Duodenal mucosa (tissue), 2 donors: ENCODE data around the gene IFNAR2.
A peak's percentile ranks its signal among the peaks of the same experiment; 100 is the strongest.

Experiments used
- H3K27ac ChIP-seq: one replicate; pipeline ENCODE4 v1.7.0; 2013; ENCODE audit warnings: low read depth, low read length
- H3K27me3 ChIP-seq, 2 donors: one replicate each; pipeline ENCODE4 v1.7.0; 2013; ENCODE audit warnings: low read length in 2 of 2, control low read depth in 1 of 2; ENCODE audit not compliant: insufficient read depth in 2 of 2, control insufficient read depth in 1 of 2
- H3K36me3 ChIP-seq, 2 donors: one replicate each; pipeline ENCODE4 v1.7.0; 2013; ENCODE audit warnings: low read length in 2 of 2, control low read depth in 1 of 2; ENCODE audit not compliant: insufficient read depth in 2 of 2, control insufficient read depth in 1 of 2
- H3K4me1 ChIP-seq, 2 donors: one replicate each; pipeline ENCODE4 v1.7.0; 2013; ENCODE audit warnings: low read length in 2 of 2, control low read depth in 1 of 2; ENCODE audit not compliant: insufficient read depth in 2 of 2, control insufficient read depth in 1 of 2
- H3K4me3 ChIP-seq, 2 donors: one replicate each; pipeline ENCODE4 v1.7.0; 2013; ENCODE audit warnings: low read length in 2 of 2, low read depth in 1 of 2
- H3K9ac ChIP-seq, 2 donors: one replicate each; pipeline ENCODE4 v1.7.0; 2013; ENCODE audit warnings: low read length in 2 of 2, low read depth in 1 of 2
- H3K9me3 ChIP-seq, 2 donors: one replicate each; pipeline ENCODE4 v1.7.0; 2013; ENCODE audit warnings: low read length in 2 of 2, control low read depth in 1 of 2; ENCODE audit not compliant: control insufficient read depth in 1 of 2

The IFNAR2 gene

DNA sequence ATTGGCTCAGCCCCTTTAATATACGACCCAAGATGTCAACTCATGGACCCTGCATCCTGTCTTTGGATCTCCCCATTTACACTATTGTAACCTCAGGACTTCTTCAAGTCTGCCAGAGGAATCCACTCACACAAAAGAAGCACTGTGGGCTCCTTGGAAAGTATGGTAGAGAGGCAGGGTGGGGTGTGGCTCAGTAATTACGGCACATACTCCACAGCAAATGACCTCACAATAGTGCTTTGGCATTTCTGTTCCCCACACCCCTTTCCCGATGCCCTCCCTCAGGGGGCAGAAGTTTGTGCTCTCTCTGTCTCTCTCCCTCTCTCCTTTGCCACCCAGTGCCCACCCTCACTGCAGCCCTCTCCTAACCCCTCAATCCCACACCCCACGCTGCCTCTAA is 27.8 kb upstream of the IFNAR2 start:
- Histone ChIP-seq H3K27ac (no peak overlapping the region), H3K4me1 (peaks cover 41 to 46% of the 10 kb centered on the region in 2 donors), H3K4me3 (no peak overlapping the region), H3K9ac (no peak overlapping the region), H3K27me3 (no peaks in the 10 kb centered on the region), H3K9me3 (no peaks in the 10 kb centered on the region), H3K36me3 (no peaks in the 10 kb centered on the region)

DNA sequence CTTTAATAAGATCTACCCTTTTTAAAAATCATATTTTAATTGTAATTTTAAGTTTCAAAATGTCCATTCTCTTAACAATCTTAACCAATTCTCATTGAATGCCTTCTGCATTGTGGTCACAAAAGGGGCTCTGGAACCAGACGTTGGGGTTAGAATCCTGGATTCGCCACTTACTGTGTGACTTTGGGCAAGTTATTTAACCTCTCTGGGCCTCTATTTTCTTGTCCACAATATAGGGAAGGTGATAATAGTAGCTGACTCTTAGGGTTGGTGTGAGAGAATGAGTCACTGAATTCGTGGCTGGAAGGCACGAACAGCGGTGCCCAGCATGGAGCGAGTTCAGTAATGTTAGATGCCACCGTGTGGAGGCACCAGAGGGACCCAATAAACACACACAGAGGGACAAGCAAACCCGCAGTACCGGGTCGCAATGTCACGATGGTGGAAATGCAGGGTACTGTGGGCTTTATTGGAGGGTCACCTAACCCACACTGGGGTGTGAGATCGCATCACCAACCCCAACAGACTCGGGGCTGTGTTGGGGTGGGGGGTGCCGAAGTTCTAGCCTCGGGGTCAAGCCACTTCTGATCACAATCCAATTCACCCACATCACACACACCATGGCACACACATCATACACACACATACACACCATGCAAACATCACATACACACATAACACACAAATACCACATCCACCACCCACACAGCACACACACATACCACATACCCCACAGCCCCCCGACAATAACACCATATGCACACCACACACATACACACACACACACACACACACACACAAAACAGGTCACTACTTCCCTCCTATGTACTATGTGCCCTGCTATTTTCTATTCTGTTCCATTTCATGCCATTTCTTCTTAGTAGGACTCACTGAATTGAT is 27.0 kb upstream of the IFNAR2 start:
- no peaks in the 10 kb centered on the region for H3K36me3 ChIP-seq
- H3K27ac ChIP-seq: peak overlapping the region; percentile 68
- no peaks in the 10 kb centered on the region for H3K27me3 ChIP-seq
- H3K9me3 ChIP-seq: no peaks in the 10 kb centered on the region
- peaks cover 33 to 39% of the 10 kb centered on the region in 2 donors for H3K4me1 ChIP-seq
- H3K4me3 ChIP-seq: no peak overlapping the region
- H3K9ac ChIP-seq: peak overlapping the region; percentile 36 to 49

DNA sequence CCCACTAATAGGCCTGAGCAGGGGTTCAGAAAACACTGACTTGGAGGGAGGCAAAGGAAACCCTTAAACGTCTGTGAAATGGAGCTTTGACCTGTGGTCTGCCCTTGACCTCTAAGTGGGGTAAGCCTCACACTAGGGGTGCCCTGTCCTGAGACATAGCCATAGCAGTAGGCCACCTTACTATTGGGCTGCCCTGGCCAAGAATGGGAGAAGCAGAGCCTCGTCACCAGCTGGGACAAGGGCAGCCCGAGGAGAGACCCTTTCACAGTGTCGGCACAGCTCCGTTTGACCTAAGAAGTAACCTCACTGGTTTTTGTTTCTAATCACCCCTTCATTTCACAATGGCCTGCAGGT is 26.4 kb upstream of the IFNAR2 start:
- peaks cover 27 to 33% of the 10 kb centered on the region in 2 donors for H3K4me1 ChIP-seq
- H3K27ac ChIP-seq: peak overlapping the region; percentile 68
- no peaks in the 10 kb centered on the region for H3K36me3 ChIP-seq
- H3K9ac ChIP-seq: peak overlapping the region; percentile 36 to 49
- no peak overlapping the region for H3K4me3 ChIP-seq
- peaks cover 0 to 4% of the 10 kb centered on the region in 2 donors for H3K9me3 ChIP-seq
- no peaks in the 10 kb centered on the region for H3K27me3 ChIP-seq

DNA sequence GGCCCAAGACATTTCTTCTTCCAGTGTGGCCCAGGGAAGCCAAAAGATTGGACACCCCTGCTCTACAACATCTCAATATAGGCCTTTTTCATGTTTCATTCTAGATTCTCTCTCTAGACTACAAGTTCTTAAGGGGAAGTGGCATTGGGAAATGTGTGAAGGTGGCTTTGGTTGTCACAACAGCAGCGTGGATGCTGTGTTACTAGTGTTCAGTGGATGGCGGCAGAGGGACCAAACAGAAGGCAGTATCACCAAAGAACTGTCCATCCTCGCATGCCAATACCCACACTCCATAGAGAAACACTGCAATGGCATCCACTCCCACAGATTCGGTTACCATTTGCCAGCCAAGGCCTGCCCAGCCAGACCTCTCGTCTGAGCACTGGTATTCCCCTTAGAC is 24.3 kb upstream of the IFNAR2 start:
- no peak overlapping the region for H3K27ac ChIP-seq
- H3K4me3 ChIP-seq: no peak overlapping the region
- H3K27me3 ChIP-seq: no peaks in the 10 kb centered on the region
- no peak overlapping the region for H3K9ac ChIP-seq
- peaks cover 26 to 32% of the 10 kb centered on the region in 2 donors for H3K4me1 ChIP-seq
- no peaks in the 10 kb centered on the region for H3K36me3 ChIP-seq
- peaks cover 0 to 5% of the 10 kb centered on the region in 2 donors for H3K9me3 ChIP-seq

DNA sequence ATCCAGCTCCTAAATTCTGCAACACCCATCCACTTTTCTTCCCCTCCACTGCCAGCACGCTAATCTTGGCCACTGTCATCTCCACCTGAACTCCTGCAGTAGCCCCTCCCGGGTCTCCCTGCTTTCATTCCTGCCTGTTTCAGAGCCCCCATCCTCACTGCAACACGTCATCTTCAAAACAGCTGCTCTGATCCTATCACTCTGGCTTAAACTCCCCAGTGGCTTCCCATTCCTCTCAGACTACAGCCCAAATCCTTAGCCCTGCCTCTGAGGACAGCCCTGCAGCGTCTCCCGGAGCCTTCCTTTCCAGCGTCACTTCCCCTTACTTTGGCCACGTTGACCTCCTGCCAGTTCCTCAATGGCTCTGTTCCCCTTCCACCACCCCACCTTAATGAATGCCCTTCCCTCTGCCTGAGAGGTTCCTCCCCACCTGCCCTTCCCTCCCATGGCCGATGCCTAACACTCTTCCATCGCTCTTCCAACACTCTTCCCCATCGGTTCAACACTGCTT is 22.9 kb upstream of the IFNAR2 start:
- peaks cover 28 to 35% of the 10 kb centered on the region in 2 donors for H3K4me1 ChIP-seq

DNA sequence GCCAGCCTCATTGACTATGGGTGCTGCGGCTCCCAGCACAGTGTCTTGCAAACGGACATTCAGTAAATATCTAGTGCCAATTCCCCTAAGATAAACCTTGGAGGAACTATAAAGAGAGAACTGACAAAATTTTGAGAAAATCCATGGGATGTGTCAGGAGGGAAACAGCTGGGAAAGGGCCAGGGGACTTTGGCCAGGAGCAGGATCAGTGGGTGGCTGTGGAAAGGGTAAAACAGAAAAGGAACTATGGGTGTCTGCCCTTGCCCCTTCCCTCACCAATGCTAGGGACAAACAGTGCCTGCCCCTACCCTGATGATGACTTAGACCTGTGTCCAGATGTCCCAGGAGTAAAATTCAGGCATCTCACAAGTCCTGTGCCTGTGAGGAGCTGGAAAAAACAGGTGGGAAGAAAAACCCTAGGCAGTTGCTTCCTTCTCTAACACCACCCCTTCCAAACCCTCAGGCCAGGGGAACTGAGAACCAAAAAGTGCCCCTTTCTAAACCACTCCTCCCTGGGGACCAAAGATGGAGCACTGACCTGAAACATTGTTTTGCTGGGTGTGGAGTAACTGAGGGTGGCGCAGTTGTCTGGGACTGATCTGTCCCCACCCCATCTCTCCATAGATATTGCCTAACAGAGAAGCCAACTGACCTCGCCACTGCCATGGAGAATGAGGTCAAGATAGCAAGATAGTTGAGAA is 22.1 kb upstream of the IFNAR2 start:
- Histone ChIP-seq H3K36me3 (no peaks in the 10 kb centered on the region), H3K4me3 (peak overlapping the region in 1 of 2 donors; percentile 24), H3K27me3 (no peaks in the 10 kb centered on the region), H3K9me3 (peaks cover 0 to 5% of the 10 kb centered on the region in 2 donors), H3K4me1 (peaks cover 29 to 33% of the 10 kb centered on the region in 2 donors), H3K9ac (no peak overlapping the region), H3K27ac (no peak overlapping the region)

More for the DNA sequence above, 22.9 kb upstream of the IFNAR2 start:
- Histone ChIP-seq H3K9me3 (peaks cover 0 to 5% of the 10 kb centered on the region in 2 donors), H3K27ac (no peak overlapping the region), H3K9ac (no peak overlapping the region), H3K36me3 (no peaks in the 10 kb centered on the region), H3K4me3 (no peak overlapping the region), H3K27me3 (no peaks in the 10 kb centered on the region)

DNA sequence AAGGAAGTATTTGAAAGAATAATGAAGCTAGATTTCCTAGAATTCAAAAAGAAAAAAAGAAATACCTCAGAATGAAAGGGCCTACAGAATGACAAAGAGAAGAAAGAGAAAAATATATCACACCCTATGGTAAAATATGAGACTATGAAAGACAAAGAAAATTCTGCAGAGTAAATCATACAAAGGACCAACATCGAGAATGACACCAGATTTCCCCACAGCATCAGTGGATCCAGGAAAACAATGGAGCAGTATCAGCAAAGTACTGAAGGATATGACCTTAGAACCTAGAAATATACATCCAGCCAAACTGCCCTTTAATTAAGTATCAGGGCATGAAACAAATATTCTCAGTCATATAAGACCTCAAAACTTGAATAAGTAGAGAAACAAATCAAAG is 21.2 kb upstream of the IFNAR2 start:
- Histone ChIP-seq H3K9ac (no peak overlapping the region), H3K36me3 (no peaks in the 10 kb centered on the region), H3K4me3 (no peak overlapping the region), H3K9me3 (peaks cover 0 to 5% of the 10 kb centered on the region in 2 donors), H3K27me3 (no peaks in the 10 kb centered on the region), H3K4me1 (peaks cover 20 to 24% of the 10 kb centered on the region in 2 donors), H3K27ac (no peak overlapping the region)

DNA sequence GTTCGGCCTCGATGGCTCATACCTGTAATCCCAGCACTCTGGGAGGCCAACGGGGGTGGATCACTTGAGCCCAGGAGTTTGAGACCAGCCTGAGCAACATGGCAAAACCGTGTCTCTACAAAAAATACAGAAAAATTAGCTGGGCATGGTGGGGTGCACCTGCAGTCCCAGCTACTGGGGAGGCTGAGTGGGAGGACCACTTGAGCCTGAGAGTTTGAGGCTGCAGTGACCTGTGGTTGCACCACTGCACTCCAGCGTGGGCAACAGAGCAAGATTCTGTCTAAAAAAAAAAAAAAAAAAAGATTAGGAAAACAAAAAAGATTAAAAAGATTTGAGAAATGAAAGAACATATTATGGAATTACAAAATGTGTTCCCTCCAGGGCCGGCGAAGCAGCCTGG is 18.4 kb upstream of the IFNAR2 start:
- no peak overlapping the region for H3K27ac ChIP-seq
- no peaks in the 10 kb centered on the region for H3K27me3 ChIP-seq
- H3K4me3 ChIP-seq: no peak overlapping the region
- peaks cover 20 to 21% of the 10 kb centered on the region in 2 donors for H3K4me1 ChIP-seq
- no peaks in the 10 kb centered on the region for H3K36me3 ChIP-seq
- H3K9ac ChIP-seq: no peak overlapping the region
- peaks cover 0 to 5% of the 10 kb centered on the region in 2 donors for H3K9me3 ChIP-seq

DNA sequence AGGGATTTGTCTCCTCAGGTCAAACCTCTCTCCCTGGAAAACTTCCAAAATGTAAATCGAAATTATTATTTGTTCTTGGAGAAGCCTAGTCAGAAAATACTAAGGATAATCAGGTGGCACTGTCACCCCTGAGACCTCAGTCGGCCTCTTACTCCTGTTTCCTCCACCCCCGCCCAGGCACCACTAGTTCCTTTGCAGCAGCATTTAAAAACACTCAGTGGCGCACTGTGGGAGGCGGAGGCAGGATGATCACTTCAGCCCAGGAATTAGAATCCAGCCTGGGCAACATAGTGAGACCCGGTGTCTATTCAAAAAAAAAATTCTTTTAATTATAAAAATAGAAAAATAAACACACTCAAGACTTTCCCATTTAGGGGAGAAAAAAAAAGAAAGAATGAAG is 18.0 kb upstream of the IFNAR2 start:
- no peaks in the 10 kb centered on the region for H3K27me3 ChIP-seq
- no peak overlapping the region for H3K9ac ChIP-seq
- peaks cover 21 to 24% of the 10 kb centered on the region in 2 donors for H3K4me1 ChIP-seq
- H3K36me3 ChIP-seq: no peaks in the 10 kb centered on the region
- peaks cover 0 to 5% of the 10 kb centered on the region in 2 donors for H3K9me3 ChIP-seq
- no peak overlapping the region for H3K27ac ChIP-seq
- no peak overlapping the region for H3K4me3 ChIP-seq
